ENCODE data around the gene BCAS3. TPM values are rescaled to one million over a fixed set of nuclear protein-coding genes. Genes with fewer than 3 reads are reported as not detected.

BCAS3 gene
- total RNA-seq, 1 experiment from 2014 or later = 31.0 TPM

DNA sequence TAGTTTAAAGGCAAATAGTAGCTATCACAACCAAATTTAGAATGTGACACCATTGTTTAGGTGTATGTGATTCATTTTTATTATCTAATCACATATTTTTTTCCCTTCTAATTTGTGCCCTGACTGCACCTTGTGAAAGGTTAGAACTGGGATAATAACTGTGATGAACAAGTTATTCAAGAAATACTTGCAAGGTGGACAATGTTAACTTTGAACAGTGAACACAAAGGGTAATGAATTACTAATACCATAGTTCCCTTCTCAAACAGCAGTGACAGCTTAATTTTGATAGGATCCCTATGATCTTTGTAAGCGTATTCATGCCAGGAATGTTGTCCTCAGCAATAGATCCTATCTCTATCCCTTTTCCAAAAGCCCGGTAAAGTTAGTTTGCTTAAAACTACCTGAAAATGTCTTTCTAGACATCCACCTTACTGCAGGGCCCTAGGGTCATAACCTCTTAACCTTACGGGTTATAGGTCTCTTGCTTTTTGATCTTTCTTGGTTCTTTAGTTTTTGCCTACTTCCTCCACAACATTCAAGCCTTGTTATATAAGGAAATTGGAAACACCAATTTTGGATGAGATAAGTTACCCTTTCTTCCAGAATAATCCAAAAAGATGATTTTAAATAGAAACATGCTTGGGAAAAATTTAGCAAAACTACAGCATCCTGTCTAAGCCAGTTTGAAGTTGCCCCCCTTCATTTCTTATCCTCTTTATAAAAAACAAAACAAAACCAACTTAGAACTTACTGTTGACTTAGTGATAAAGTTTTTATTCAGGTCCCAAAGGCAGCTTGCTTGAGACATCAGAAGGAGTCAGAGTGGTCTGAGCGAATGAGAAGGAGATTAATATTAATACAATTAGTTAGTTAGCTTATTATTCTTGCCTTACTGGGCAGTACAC is 522.0 kb downstream of the BCAS3 start:
- DNase-seq (ENCODE audit: low spot score) = no peak

GRCh38 chr17:61200339-61200715 is 522.7 kb downstream of the BCAS3 start:
- DNase-seq (ENCODE audit: low spot score) = no peak

GRCh38 chr17:61201211-61201610 is 523.6 kb downstream of the BCAS3 start:
- peak; percentile 82 for DNase-seq (ENCODE audit: low spot score)

- no peak for DNase-seq (ENCODE audit: low spot score)
These were observed 524.9 kb downstream of the BCAS3 start for GRCh38 chr17:61202564-61202963.

GRCh38 chr17:61203671-61204131 is 526.0 kb downstream of the BCAS3 start:
- no peak for DNase-seq (ENCODE audit: low spot score)

DNA sequence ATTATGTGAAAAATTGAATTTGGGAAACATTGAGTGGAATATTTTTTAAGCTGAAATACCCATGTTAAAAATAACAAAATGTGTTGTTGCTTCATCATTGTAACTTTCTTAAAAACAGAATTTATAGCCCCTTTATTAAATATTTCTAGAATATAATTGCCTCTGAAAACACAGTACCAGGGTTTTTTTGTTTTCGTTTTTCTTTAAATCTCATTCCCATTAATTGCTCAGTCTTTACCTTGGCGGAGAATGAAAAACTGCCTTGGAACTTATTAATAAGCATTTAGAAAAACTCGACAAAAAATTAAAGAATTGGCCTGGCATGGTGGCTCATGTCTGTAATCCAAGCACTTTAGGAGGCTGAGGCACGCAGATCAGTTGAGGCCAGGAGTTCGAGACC is 526.8 kb downstream of the BCAS3 start:
- no peak for DNase-seq (ENCODE audit: low spot score)

DNA sequence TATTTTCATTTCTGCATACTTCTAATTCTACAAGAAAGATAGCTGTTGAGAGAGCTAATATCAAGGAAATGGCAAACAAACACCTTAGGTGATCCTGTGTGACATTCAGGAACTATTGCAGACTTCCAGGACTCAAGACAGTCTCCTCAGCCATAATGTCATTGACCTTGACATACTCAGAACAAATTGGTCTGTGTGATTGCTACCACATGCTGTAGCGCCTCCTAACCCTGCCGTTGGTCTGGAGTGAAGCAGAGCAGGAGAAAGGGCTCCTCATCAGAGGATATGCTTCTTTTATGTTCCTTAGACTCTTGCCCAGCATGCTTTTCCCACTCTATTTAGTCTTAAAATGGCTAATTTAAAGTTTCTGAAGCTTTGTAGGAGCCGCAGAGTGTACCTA is 527.8 kb downstream of the BCAS3 start:
- DNase-seq (ENCODE audit: low spot score) = no peak

DNA sequence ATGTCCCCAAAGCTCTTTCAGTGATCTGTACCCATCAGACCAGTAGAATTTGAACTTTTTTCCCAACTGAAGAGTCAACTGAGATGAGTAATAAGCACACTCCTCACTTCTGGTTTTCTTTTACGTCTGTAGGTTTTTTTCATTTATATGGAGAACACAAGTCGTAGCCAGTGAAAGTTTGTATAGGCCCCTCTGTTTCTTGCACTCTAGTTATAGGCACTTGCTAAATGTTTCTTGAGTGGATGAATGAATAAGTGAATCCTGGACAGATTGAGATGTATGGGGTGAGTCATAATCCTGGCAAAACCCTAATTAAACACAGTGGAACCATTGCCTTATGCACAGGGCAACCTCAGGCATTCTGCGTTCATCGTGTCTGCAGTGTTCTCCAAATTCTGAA is 528.3 kb downstream of the BCAS3 start:
- peak; percentile 79 for DNase-seq (ENCODE audit: low spot score)

GRCh38 chr17:61206922-61207321 is 529.3 kb downstream of the BCAS3 start:
- DNase-seq (ENCODE audit: low spot score) = no peak

DNA sequence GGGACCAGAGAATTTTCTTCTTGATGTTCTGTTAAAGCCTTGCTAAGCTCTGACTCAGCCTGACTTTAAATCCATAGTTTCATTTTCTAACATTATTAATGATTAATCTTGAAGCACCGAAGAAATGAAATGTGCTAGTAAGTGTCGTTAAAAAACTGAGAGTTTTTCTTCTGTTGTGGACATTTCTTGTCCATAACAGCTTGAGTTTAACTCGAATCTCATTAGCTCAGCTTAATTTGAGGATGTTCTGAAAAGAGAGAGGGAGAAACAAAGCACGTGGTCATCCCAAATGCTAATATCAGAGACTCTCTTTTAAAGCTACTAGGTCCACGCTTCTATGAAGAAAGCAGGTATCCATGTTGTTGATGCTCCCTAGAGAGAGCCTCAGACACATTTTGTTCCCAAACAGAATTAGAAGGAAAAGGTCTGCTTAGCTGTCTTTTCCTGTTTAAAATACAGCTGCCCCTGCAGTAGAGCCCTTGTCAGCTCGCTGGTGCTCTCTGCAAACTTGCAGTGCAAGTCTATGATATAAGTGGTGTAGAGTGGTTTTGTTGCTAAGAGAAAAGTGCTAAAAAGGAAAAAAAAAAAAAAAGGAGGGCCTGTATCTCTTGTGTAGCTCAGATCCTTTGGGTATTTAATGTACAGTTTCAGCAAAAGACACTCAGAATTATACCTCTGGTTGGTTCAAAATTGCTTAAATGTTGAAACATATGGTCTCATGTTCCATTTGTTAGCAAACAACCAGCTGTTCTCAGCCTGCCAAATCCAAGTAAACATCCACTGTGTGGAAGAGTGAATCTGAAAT is 530.9 kb downstream of the BCAS3 start:
- DNase-seq (ENCODE audit: low spot score) = no peak

DNA sequence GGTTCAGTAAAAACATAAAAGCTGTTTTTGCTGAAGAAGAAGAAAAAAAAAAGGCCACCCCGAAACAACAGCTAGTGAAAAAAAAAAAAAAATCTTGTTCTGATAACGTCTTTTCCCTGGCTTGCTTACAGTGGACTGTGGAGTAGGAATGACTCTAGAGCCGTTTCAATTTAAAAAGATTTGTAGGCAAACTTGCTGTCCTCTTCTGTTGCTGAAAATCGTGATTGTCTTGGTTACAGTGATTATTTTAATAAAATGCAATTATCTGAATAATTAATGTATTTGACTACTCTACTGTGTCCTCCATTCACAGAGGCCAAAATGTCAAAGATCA is 531.4 kb downstream of the BCAS3 start:
- DNase-seq (ENCODE audit: low spot score) = no peak

DNA sequence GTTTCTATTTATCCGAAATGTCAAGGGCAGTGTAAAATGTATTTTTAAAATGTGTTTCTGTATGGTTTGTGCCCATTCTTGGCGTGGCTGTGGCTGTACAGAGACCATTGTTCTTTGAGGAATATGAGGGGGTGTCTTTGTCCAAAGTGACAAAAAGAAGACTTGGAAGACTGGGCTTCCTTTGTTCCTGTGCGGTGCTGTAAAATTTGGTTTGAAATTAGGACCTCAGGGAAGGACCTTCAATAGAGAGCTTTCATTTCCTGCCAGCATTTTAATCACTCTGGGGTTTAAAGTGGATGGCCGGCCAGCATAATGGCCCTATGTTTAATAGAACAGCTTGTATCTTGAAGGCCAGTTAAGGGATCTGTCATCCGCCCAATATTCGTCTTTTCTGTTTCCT is 531.9 kb downstream of the BCAS3 start:
- no peak for DNase-seq (ENCODE audit: low spot score)

- DNase-seq (ENCODE audit: low spot score) = no peak
These were observed 533.6 kb downstream of the BCAS3 start for GRCh38 chr17:61211236-61211635.

DNA sequence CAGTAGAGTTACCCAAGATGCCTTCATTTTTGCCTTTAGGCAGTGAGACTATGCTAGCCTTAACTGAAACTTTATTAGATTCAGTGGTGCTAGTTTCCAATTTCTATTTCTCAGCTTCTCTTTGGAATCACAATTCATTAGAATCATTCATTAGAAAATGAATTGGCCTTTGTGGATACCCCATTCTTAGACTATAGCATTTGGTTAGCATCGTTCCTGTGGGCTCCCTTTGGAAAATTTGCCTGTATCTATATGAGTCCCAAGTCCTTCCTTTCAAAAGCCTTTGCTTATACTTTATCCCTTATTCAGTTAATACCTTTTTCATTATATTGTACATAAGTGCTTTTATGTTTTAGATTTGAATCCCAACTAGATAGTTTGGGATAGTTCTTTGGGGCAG is 535.0 kb downstream of the BCAS3 start:
- no peak for DNase-seq (ENCODE audit: low spot score)

GRCh38 chr17:61214753-61215152 is 537.1 kb downstream of the BCAS3 start:
- no peak for DNase-seq (ENCODE audit: low spot score)

DNA sequence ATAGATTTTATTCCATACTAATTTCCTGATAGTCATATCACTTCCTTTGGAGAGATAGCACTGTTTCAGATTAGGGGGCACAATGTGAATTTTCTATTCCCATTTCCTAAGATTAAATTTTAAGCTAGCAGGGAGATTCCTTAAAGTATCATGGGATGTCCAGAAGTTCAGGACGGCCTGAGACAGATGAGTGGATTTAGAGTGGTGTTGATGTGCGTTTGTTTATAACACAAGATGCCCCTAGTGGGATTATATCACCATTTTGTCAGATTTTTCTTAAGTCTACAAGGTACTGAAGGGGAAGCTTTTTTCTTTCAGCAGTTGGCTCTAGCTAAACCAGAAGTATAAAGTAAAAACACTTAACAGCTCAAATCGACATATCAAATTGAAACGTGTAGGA is 538.4 kb downstream of the BCAS3 start:
- no peak for DNase-seq (ENCODE audit: low spot score)

DNA sequence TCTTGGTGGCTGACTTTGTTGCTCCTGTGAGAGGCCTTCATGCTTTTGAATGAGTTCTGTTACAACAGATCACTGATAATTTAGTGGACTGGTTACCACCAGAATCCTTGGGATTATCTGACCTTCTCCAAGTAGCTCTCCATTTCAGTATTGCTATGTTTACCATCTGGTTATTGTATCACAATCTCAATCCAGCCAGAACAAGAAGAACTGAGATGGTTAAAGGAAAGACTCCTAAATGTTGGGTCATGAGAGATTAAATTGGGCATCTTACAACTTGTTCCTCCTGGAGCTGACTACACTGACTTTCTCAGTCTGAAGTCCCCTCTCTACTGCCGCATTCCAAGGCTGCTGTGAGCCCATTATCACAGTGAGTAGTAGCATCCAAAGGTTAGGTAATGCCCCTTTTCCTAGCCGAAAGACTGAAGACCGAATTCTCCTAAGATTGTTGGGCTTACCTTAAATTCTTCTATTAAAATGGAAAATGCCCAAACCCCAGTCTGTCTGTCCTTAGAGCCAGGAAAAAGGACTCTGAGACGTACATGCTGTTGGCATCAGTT is 540.3 kb downstream of the BCAS3 start:
- no peak for DNase-seq (ENCODE audit: low spot score)

DNA sequence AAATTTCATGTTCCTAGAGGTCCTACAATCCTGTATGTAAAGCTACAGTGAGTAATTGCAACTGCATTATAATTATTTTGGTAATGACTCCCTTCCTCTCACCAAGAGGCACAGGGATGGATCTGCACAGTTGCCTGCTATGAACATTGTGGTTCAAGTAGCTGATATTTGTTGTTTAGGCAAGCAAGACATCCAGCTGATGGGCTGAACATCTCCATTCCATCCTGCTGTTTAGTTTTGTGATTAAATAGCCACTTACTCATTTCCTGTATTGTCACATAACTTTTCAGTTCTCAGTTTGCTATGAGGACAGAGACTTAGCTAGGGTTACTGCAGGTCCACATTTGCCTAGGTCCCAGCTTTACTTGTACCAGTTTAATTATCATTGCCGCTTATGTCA is 540.8 kb downstream of the BCAS3 start:
- peak; percentile 68 for DNase-seq (ENCODE audit: low spot score)

DNA sequence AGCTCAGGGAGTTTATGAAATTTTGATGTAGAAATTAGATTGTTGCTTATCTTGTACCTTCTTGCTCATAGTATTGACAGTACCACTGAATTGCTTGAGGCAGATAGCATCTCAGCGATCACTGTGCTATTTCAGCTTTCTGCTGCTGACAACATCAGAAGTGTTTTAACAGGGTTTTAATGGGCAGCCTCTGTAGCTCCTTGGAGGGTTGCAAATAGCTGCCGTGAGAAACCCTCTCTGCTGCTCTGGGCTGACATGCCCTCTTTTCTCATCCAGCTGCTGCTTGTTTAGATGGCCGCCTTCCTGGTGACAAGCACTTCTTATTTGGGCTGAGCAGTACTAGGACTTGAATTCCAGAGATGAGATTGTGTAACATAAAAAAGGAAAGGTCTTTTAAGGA is 541.8 kb downstream of the BCAS3 start:
- no peak for DNase-seq (ENCODE audit: low spot score)

GRCh38 chr17:61221181-61221580 is 543.5 kb downstream of the BCAS3 start:
- no peak for DNase-seq (ENCODE audit: low spot score)

- DNase-seq (ENCODE audit: low spot score) = peak; percentile 36
These were observed 544.2 kb downstream of the BCAS3 start for GRCh38 chr17:61221597-61222471.

DNA sequence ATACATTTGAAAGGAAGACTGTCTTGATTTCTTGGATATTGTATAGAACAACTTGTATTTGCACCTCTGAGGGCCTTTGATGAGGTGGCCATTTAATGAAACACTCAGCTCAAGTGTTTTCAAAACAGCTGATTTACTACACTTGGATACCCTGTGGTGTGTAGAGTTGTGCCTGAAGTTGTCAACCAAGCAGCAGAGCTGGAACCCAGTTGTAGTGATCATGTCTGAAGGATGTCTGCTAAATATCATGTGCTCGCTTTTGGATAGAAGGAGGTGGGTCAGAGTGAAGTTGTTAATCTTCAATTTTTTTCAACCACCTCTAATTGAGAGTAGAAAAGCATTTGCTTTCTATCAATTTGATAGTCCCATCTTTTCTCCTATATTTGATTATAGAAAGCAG is 546.1 kb downstream of the BCAS3 start:
- no peak for DNase-seq (ENCODE audit: low spot score)

All from A172 (cell line).